ENCODE results near the gene AKR1C1. TPM values are rescaled to one million over a fixed set of nuclear protein-coding genes. Genes with fewer than 3 reads are reported as not detected.
"Not testable (repeated sequence)": the region's sequence is repeated elsewhere in the genome, so short reads cannot be mapped to it uniquely, and the experiment has no call there.

The AKR1C1 gene
- total RNA-seq, 1 experiment from 2014 or later = 1.7 TPM

DNA sequence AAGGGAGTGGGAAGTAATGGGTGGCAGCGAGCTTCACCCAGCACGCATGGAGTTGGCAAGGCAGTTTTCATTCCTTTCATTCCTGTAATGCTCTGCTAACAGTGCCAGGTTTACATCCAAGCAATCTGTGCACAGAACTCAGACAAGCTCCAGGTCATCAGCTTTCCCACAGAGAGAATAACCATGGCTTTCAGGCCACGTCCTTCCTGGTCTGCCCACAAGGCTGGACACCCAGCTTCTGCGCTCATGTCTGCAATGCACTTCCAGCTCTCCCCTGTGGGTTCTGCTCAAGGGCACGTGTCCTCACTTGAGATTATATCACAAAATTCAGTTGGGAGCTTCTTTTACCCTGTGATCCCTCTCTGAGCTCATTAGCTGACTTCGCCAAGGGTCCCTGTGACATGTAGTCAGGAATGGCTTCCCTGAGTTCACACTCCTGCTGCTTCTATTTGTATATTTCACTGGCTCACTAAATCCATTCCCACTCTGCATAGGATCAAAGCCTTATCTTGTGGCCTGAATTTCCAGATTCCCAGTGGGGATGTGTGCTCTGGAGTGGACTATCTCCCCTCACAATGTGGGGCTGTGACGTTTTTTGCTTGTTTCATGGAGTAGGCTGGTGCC is 21.9 kb downstream of the AKR1C1 start:
- no peak overlapping the region for H3K4me3 ChIP-seq (ENCODE audit: insufficient read depth, low read depth, low read length)
- DNase-seq = no peak
- no peaks in the 10 kb centered on the region for H3K36me3 ChIP-seq (replicated peaks; ENCODE audit: control insufficient read depth, insufficient read depth, low read length)
- H3K27me3 ChIP-seq (ENCODE audit: control insufficient read depth, insufficient read depth, low read length) = no peaks in the 10 kb centered on the region

DNA sequence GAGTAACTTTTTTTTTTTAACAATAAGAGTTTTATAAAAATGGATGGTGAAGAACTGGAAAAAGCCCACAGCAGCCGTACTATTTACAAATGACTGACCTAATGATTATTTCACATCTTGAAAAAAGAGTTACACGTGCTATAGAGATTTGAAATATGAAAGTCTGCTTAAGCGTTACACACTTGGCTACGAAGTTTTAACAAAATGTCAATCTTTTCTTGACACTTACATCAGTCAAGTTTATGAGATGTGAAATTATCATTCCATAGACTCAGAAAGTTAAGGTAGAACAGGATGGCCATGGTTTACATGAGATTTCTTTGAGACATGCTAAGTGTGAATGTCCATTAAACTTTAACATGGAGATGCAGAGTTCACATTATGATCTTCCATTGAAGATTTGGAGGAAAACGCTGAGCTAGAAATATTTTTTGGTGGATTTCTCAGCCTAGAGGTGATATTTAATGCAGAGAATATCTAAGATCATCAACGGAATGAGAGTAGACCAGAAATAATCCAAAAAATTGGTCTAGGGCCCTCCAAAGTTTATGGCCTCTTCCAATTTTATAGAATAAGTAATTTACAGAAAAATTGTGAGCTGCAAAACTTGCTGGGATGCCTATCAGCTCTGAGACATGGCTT is 24.9 kb downstream of the AKR1C1 start:
- H3K27me3 ChIP-seq (ENCODE audit: control insufficient read depth, insufficient read depth, low read length); DNase-seq; H3K36me3 ChIP-seq (replicated peaks; ENCODE audit: control insufficient read depth, insufficient read depth, low read length): not testable (repeated sequence)

DNA sequence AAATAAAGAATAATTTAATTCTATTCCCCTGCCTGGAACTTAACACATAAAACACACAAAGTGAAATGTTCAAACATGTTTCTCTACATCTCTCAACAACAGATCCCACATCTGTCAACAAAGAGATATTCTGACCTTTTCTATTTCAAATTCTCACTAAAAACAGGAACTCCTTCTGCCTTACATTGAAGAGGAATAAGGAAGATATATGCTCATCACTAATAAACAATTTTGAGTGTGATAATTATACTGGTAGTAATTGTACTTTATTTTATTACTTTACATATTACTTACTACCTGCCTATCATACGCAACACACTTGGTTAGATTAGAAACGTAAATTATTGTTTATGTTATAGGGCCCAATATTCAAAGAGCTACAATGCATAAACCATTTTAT is 27.0 kb downstream of the AKR1C1 start:
- Histone ChIP-seq H3K4me3 (ENCODE audit: insufficient read depth, low read depth, low read length) (no peak overlapping the region), H3K27me3 (ENCODE audit: control insufficient read depth, insufficient read depth, low read length) (no peaks in the 10 kb centered on the region), H3K36me3 (replicated peaks; ENCODE audit: control insufficient read depth, insufficient read depth, low read length) (no peaks in the 10 kb centered on the region)
- no peak for DNase-seq

More for the DNA sequence above, 24.9 kb downstream of the AKR1C1 start:
- not testable (repeated sequence) for H3K4me3 ChIP-seq (ENCODE audit: insufficient read depth, low read depth, low read length)

DNA sequence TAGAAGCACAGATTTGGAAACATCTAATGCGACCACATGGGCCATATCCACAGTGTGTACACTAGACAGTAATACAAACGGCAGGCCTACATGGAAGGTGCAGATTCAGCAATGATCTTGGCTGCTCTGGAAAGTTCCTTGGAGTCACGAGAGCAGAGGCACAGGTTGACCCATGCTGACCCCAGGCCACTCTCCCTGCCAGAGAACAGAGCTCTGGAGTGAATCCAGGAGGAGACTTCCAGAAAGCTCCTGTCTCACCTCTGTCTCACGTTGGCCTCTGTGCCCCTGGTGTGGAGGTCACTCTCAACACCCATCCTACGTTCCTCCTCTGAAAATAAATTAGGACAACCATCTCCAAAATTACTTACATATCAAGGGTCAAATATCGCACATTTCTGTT is 28.2 kb downstream of the AKR1C1 start:
- not testable (repeated sequence) for DNase-seq; H3K36me3 ChIP-seq (replicated peaks; ENCODE audit: control insufficient read depth, insufficient read depth, low read length)

DNA sequence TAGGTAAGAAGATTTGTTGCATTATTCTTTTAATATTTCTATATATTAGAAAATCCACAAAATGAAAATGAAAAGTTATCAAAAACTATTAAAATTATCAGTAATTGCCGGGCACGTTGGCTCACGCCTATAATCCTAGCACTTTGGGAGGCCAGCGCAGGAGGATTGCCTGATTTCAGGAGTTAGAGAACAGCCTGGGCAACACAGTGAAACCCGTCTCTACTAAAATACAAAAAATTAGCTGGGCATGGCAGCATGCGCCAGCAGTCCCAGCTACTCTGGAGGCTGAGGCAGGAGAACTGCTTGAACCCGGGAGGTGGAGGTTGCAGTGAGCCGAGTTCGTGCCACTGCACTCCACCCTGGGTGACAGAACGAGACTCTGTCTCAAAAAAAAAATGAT is 29.3 kb downstream of the AKR1C1 start:
- DNase-seq; H3K36me3 ChIP-seq (replicated peaks; ENCODE audit: control insufficient read depth, insufficient read depth, low read length); H3K4me3 ChIP-seq (ENCODE audit: insufficient read depth, low read depth, low read length); H3K27me3 ChIP-seq (ENCODE audit: control insufficient read depth, insufficient read depth, low read length): not testable (repeated sequence)

More for the DNA sequence above, 28.2 kb downstream of the AKR1C1 start:
- not testable (repeated sequence) for H3K4me3 ChIP-seq (ENCODE audit: insufficient read depth, low read depth, low read length); H3K27me3 ChIP-seq (ENCODE audit: control insufficient read depth, insufficient read depth, low read length)

DNA sequence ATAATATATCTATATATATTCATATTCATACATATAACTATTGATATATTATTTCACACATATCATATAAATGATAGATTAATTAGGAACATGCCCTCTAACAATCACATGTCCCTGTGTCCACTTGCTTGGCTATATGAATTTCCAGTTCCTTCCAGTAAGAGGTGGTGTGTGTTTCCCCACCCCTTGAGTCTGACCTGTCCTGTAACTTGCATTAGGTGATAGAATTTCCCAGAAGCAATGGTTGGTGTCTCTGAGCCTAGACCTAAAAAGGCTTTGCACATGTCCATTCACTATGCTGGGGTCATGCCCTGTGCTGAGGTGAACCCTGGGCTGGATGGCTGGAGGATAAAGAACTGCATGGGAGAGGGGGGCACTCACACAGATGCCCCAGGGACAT is 31.0 kb downstream of the AKR1C1 start:
- DNase-seq; H3K27me3 ChIP-seq (ENCODE audit: control insufficient read depth, insufficient read depth, low read length); H3K4me3 ChIP-seq (ENCODE audit: insufficient read depth, low read depth, low read length); H3K36me3 ChIP-seq (replicated peaks; ENCODE audit: control insufficient read depth, insufficient read depth, low read length): not testable (repeated sequence)

DNA sequence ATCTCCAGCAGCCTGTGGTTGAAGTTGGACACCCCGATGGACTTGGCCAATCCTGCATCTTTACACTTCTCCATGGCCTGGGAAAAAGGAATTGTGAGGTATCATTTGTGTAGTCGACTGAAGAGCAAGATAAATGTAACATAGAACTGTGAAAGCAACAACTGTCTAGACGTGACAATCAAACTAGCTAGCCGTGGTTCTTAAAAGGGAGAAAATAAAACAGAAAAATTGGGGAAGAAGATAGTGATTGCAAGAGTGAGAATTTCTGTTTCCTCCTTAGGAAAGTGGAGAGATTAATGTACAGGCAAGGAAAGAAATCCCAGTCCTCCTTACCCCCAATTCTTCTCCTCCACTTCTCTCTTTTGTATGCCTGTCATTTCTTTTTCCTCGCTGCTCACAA is 35.5 kb downstream of the AKR1C1 start:
- Histone ChIP-seq H3K4me3 (ENCODE audit: insufficient read depth, low read depth, low read length) (no peak overlapping the region), H3K27me3 (ENCODE audit: control insufficient read depth, insufficient read depth, low read length) (no peaks in the 10 kb centered on the region), H3K36me3 (replicated peaks; ENCODE audit: control insufficient read depth, insufficient read depth, low read length) (no peaks in the 10 kb centered on the region)
- no peak for DNase-seq

DNA sequence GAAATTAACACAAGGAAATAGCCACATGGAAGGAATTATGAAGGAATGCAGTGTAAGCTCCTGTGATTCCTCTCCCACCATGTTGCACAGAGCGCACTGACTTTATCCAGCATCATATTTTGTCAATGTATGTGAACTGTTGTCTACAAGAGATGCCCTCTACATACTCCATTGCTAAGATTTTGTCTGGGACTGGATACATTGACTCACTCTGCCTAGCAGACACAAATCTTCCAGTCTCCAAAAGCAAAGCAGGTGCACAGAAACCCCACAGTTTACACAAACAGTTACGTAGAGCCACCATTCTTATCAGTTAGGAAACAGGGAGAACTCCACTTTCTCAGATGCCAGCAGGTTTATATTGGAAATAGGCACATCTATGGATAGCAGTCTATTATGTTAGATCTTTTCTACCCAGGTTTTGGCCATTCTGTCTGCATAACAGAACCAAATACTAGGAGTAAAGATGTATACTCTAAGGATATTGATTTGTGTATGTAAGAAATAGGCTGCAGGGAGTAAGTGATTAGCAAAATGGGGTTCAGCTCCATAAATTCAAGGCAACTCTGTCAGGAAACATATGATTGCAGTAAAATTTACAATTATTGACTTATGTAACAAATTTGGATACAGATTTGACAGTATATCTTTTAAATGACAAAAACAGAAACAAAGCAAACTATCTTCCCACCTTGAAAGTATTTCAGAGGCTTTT is 39.0 kb downstream of the AKR1C1 start:
- Histone ChIP-seq H3K4me3 (ENCODE audit: insufficient read depth, low read depth, low read length) (no peak overlapping the region), H3K27me3 (ENCODE audit: control insufficient read depth, insufficient read depth, low read length) (no peaks in the 10 kb centered on the region), H3K36me3 (replicated peaks; ENCODE audit: control insufficient read depth, insufficient read depth, low read length) (no peaks in the 10 kb centered on the region)
- no peak for DNase-seq

DNA sequence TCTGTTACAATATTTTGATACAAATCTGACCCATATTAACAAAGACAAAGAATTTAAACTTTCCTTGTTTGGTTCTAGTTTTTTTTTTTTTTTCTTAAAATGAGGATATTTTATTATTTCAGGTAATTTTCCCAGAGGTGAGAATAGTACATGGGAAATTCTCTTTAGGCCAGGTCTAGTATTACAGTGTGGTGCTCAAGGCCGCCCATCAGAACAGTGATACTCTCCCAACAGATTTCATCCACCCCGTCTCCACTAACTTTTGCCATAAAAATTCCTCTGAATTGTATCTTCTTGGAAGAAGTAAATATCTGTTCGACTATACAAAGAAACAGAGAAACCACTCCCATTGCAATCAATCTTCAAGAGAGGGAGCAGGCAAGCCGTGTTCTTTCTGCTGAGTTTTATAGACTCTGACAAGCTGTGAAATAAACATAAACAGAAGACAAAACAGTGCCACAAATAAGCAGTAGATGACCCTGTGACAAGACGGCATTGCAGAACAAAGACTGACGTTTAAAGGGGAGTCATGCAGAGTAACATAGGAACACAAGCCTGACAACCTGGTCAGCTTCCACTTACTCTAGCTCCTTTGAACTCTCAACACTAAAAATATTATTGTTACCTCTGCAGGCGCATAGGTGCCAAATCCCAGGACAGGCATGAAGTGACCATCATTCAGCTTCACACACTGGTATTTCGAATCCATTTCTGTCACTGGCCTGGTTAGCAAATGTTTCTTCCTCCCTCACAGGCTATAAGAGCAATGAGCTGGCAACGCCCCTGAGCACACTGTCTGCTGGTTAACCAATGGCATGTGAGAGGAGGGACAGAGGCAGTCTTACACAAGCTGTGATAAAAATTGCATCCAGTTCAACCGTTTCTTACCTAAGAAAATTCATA is 40.2 kb downstream of the AKR1C1 start, which contains the start of gene AKR1C2:
Gene AKR1C2, minus strand, starts transcription at position 731 of the 903 bp plus-strand sequence. Its CDS starts 22 bp downstream, at position 709.
- DNase-seq; H3K4me3 ChIP-seq (ENCODE audit: insufficient read depth, low read depth, low read length); H3K36me3 ChIP-seq (replicated peaks; ENCODE audit: control insufficient read depth, insufficient read depth, low read length); H3K27me3 ChIP-seq (ENCODE audit: control insufficient read depth, insufficient read depth, low read length): not testable (repeated sequence)

DNA sequence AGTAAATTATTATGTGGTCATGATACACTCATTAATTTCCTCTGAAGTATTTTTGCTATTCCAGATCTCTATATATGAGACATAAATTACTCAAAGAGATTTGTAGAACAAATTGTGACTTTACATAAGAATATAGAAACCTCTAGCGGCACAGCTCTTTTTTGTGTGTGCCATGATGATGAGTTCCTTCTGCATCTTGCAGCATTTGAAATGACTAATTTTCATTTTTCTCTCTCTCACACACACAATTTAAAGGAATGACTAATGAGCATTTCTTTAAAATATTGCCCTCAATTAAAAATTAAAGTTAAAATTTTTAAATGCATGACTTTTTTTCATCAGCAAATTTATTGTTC is 40.8 kb downstream of the AKR1C1 start:
- H3K4me3 ChIP-seq (ENCODE audit: insufficient read depth, low read depth, low read length); H3K27me3 ChIP-seq (ENCODE audit: control insufficient read depth, insufficient read depth, low read length); H3K36me3 ChIP-seq (replicated peaks; ENCODE audit: control insufficient read depth, insufficient read depth, low read length); DNase-seq: not testable (repeated sequence)

DNA sequence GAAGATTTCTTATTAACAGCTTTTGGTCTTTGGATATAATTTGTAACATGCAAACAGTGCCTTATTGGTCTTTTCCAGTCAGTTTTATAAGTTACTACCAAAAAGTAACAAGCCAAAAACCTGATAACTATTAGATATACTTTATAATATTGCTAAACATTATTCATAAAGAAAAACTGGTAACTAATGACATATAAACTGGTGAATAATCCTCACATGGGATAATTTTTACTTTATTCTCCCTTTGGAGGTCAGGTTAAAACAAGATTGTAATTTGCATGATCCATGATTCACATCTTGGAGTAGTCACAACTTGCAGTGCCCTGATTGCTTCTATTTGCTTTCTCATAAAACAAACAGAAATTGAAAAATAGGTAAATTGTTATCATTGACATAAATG is 41.3 kb downstream of the AKR1C1 start:
- not testable (repeated sequence) for H3K27me3 ChIP-seq (ENCODE audit: control insufficient read depth, insufficient read depth, low read length); H3K36me3 ChIP-seq (replicated peaks; ENCODE audit: control insufficient read depth, insufficient read depth, low read length); H3K4me3 ChIP-seq (ENCODE audit: insufficient read depth, low read depth, low read length); DNase-seq

DNA sequence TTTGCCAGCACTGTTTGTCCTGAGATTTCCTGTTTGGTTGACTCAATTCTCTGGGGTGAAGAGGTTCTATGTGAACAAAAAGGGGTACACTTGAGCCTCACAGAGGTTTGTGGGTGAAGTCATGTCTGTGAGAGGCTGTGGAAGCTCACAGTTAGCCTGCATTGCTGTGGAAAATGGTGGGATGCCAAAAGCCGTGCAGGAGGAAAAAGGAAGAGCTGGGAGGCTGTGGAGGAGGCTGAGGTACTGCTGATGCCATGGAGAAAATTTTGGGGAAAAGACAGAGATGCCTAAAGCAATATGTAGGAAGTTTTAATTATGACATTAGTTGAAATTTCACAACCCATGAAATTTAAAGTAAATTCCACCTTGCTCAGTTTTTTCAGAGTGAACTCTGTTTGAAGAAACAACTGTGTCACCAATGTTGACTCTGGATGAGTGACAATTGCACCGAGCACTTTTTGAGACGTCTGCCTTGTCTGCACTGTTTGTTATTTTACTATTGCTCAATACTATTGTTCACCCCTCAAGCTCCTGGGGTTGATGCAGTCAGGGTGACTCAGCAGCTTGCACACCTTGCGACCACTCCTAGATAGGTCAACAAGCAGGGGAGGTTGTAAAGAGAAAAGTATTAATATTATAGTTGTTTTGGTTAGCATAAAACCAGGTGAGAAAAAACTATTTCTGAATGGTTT is 45.8 kb downstream of the AKR1C1 start:
- not testable (repeated sequence) for H3K4me3 ChIP-seq (ENCODE audit: insufficient read depth, low read depth, low read length); DNase-seq; H3K36me3 ChIP-seq (replicated peaks; ENCODE audit: control insufficient read depth, insufficient read depth, low read length); H3K27me3 ChIP-seq (ENCODE audit: control insufficient read depth, insufficient read depth, low read length)

DNA sequence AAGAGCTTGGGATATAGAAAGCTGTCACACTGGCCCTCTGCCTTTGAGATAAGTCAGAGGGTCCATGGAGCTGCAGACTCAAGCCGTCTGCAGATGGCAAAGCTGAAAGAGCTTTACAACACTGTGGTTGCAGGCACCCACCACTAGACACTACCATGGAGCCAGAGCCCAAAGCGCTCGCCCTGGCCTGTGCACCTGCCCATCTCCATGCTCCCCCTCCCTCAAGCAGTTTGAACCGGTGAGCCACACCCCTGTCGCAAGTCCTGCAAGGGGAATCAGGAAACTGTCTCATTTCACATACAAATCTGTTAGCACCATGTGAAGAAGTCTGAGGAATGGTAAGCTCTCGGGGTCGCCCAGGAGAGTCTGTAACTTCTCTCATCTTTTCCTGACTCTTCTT is 46.8 kb downstream of the AKR1C1 start:
- not testable (repeated sequence) for H3K4me3 ChIP-seq (ENCODE audit: insufficient read depth, low read depth, low read length); H3K27me3 ChIP-seq (ENCODE audit: control insufficient read depth, insufficient read depth, low read length); H3K36me3 ChIP-seq (replicated peaks; ENCODE audit: control insufficient read depth, insufficient read depth, low read length); DNase-seq

DNA sequence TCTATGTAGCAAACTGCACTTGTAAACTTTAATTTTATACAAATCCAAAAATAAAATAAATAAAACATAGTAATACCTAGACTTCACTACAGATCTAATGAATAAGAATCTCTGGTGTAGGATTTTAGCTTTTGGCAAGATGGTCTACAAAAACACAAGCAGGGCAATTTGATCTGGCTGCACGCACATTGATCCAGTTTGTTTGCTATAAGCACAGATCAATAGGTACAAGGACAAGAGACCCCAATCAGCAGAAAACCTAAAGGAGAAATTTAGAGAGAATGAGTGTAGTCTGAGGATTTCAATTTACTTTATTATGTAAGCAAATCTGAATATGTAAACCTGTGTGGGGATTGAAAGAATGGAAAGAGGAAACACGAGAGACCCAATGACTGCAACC is 48.2 kb downstream of the AKR1C1 start:
- H3K4me3 ChIP-seq (ENCODE audit: insufficient read depth, low read depth, low read length); DNase-seq; H3K36me3 ChIP-seq (replicated peaks; ENCODE audit: control insufficient read depth, insufficient read depth, low read length); H3K27me3 ChIP-seq (ENCODE audit: control insufficient read depth, insufficient read depth, low read length): not testable (repeated sequence)
